ENCODE measurements around the gene ARIH2.

ARIH2 gene

DNA sequence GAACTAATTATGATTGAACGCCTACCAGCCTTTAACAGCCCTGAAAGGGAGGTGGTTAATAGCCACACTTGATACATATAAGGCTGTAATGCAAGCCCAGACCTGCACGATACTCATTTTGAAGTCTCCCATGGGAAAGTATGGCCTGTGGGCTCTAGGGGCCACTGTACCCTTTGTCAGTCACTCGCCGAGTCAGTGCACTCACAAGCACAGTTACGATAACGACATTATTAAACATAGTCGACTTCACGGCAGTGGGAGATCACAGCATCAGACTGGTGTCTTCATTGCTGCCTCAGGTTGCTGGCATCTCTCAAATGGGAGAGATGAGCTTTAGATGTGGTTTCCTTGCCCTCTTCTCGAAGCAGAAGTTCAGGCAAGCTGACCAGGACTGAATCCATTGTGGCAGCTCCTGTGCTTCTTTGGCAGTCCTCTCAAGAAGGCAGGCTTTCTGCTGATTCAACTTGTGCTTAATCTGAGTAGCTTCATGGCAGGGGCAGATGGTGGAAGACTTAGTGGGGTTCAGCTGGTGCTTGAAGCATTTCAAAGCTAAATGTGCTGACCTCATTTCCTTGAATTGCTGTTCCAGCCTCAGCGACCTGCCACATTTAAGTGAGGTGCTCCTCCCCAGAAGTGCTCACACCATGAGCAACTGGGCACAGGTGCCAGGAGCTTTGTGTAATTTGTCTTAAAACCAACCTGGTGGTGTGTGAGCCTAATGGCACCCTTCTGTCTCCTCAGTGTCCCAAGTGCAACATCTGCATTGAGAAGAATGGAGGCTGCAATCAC lies 55.6 kb downstream of the ARIH2 start:
- FAIRE-seq: no peak

DNA sequence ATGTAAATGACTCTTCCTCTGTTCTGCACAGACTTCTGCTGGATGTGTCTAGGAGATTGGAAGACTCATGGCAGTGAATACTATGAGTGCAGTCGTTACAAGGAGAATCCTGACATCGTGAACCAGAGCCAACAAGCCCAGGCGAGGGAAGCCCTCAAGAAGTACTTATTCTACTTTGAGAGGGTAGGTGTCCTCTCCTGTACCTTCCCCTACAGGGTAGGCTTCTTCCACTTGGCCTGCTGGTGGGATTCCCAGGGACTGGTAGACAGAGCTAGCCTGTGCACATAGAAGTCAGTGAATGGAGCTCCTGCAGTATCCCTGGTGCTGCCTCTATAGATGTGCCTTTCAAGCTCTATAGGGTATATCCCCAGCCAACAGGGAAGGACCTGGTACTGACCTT lies 60.8 kb downstream of the ARIH2 start:
- no peak for FAIRE-seq

GRCh38 chr3:48980295-48980694 lies 61.7 kb downstream of the ARIH2 start:
- FAIRE-seq: no peak

DNA sequence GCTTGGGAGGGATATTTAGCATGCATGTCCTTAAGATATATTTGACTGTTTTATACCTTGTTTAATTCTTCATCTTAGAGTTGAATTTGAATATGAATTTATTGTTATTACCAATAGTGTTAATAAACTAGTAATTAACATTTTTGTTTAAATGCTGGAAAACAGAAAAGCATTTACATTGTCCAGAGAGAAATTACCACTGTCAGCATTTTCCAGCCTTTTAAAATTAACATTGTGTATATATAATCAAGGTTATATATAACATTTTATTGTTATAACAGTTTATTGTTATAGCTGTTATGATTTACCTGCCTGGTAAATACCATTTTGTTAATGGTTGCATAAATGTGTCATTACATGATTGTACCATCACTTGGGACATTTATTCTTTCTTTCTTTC lies 63.4 kb downstream of the ARIH2 start:
- FAIRE-seq: peak; percentile 16

GRCh38 chr3:48982686-48983085 lies 64.0 kb downstream of the ARIH2 start:
- no peak for FAIRE-seq

DNA sequence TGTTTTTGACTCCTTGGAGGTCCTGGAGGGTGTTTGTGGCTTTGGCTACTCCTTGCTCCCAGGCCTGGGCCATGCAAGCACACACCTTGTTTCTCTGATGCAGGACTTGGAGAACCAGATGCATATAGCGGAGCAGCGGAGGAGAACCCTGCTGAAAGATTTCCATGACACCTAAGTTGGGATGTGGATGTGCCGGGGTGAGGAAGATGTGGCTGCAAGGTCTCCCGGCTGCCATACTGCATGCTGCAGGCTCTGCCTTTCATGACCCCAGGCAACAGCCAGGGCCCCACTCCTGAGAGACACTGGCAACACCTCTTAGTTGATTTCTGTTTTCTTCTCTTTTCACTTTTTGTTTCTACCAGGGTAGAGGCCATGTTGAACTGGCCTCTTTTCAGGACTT lies 64.5 kb downstream of the ARIH2 start:
- no peak for FAIRE-seq

GRCh38 chr3:48984663-48985062 lies 66.0 kb downstream of the ARIH2 start:
- no peak for FAIRE-seq

GRCh38 chr3:48985831-48986376 lies 67.3 kb downstream of the ARIH2 start:
- FAIRE-seq: no peak

DNA sequence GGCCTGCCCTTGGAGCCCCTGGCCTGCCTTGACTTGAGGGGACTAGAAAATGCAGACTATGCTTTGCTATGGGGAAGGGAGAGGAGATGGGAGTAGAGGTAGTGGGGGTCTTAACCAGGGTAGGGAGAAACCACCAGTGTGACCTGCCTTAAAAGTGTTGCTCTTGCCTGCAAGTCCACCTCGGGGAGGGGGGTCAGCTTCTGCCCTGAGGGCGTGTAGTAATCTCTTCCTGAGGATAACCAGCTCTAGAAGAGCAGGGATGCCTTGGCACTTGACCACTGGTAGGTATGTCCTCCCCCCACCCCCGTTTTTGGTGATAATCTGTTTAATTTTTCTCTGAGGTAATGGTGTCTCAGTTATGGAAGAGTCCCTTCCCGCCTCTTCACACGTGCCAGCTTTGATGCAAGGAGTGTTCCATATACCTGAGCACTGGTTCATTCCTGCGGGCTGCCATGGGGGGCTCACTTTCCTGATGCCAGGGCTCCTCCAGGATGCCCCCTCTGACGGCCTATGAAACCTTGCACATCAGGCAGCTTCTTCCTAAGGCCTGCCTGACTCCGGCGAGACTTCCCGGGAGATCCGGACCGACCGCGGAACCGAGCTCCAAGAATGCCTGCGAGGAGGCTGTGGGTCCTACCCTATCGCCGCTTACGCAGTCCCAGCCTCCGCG lies 70.6 kb downstream of the ARIH2 start:
- FAIRE-seq: no peak

- no peak for FAIRE-seq
These were observed 71.4 kb downstream of the ARIH2 start, which contains the start of gene P4HTM for GRCh38 chr3:48989796-48990635. P4HTM (plus strand) TSS chr3:48990241; CDS start chr3:48990257, 16 bp downstream.

DNA sequence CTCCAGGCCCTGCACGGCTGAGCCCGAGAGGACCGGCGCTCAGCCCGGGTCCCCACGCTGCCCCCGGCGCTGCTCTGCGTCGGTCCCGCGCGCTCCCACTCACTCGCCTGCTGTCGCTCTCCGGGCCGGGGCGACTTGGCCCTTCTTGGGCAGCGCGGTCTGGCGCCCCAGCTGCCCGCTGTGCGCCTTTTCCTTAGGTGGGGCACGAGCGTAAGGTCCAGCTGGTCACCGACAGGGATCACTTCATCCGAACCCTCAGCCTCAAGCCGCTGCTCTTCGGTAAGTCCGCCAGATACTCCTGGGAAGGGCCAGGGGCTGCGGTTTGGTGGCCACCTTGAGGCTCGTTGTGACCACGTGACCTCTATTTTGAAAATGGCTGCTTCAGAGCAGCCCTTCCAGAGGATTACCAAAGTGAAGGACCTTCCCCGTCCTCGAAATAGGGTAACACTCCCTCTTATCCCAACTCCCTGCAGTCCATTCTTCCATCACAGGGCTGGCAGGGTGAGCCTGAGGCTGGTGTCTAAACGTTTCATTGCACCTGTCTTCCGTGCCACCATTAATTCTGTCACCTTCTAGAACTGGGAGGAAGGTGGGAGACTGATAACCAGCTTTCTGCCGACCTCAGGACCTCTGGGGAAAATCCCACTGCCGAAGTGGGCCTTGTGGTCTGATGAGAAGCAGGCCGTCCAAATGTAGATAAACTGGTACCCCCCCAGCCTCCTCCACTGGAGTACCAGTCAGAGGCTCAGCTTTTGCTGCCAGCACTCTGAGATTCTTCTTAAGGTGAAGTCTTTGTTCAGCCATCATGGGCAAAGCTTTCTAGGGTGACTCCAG lies 72.2 kb downstream of the ARIH2 start:
- FAIRE-seq: no peak

DNA sequence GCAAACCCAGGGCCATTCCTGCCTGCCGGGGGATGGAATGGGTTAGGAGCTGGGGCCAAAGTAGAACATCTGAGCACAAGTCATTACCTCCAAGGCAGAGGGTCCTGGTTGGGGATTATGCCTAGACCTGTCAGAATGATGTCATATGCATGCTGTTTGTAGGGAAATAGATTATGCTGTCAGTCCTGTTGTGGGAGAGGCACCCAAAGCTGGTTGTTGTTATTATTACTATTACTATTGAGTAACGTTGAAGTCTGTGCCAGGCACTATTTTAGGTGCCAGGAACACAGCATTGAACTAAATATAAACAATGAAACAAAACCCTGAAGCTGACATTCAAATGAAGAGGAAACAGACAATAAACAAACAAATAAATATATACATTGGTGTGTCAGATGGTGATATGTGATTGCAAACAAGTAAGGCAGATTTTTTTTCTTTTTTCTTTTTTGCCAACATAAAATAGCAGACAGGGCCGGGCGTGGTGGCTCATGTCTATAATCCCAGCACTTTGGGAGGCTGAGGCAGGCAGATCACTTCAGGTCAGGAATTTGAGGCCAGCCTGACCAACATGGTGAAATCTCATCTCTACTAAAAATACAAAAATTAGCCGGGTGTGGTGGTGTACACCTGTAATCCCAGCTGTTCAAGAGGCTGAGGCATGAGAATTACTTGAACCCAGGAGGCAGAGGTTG lies 73.4 kb downstream of the ARIH2 start:
- no peak for FAIRE-seq

- FAIRE-seq: no peak
These were observed 75.2 kb downstream of the ARIH2 start for GRCh38 chr3:48993834-48994233.

DNA sequence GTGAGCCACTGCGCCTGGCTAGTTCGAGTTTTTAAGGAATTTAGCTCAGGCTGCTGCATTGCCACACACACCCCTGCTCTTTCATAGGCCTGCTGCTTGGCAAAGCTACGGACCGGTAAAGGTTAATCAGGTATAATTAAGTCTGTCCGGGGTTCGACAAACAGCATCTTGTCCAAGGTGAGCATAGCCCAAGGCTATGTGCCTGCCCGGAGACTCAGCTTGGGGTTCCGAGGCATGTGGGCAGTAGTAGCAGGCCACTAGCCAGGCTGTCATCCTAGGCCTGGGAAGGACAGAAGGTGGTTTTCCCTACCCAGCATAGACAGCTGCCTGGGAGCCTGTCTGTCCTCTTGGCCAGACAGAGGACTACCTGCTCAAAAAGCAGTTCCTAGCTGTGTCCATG lies 78.0 kb downstream of the ARIH2 start:
- no peak for FAIRE-seq

- no peak for FAIRE-seq
These were observed 78.5 kb downstream of the ARIH2 start for GRCh38 chr3:48997102-48997635.

DNA sequence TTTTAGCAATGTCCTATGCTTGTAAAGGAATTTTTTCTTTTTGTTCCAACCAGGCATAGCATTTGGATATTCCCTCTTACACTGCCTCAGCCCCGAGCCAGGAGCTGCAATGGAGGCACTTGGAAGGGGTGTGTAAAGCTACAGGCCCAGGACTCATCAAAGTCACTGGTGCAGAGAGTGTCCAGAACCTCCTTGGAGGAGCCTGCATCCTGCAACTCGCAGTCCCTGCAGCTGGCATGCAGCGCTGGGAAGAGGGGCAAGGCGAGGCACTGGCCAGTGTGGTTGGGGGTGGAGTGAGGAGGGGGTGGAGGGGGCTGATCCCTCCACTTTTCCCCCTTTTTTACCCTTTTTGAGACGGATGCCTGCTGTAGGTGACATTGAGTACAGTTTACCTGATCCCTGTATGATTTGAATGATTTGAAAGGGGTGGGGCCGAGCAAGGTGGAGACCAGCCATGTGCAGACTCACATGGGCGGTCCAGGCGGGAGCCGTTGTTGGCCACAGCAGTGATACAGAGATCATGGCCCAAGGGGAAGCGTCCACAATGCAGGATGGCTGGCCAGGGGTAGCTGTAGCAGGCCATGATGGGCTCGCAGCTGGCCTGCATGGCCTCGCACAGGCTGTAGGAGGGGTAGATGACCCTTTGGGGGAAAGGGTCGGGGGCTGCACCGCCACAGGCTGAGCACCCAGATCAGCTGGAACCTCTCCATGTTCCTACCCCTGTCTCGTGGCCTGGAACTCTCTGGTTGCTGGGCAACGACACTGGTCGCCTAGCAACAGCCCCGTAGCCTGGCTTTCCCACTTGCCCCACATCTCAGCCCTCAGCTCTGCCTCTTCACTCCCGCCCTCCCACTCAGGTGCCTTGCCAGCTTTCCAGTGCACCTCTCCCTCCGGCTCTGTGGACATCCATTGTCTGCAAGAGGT lies 79.3 kb downstream of the ARIH2 start:
- FAIRE-seq: no peak

DNA sequence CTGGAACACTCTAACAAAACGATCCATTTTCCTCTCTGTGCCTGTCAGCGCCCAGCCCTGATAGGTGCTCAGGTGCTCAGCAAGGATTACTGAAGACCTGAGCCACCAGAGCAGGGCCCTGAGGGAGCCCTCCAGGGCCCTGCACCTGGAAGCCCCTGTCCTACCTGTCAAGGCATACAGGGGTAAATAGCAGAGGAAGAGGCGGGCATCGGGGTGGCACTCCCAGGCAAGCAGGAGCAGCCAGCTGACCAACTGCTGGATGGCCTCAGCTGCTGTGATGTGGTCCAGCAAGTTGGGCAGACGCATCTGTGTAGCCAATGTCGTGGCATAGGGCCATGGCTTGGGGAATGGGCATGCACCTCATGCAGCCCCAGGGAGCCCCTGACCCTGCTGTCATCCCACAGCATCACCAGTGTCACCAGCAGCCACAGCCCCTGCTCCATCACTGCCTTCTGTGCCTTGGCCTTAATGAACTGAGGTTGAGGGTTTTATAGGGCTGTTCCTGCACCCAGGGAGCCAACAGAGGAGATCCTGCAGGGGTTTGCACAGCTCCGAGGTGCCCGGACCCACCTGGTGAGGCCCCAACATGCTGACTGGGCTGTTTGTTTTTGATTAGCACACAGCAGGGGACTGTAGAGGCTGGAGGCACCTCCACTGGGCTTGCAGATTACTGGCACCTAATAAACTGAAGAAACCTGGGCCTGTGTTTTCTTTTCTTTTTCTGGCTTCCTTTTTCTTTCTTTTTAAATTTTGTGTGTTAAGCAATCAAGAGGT lies 80.6 kb downstream of the ARIH2 start:
- FAIRE-seq: no peak

DNA sequence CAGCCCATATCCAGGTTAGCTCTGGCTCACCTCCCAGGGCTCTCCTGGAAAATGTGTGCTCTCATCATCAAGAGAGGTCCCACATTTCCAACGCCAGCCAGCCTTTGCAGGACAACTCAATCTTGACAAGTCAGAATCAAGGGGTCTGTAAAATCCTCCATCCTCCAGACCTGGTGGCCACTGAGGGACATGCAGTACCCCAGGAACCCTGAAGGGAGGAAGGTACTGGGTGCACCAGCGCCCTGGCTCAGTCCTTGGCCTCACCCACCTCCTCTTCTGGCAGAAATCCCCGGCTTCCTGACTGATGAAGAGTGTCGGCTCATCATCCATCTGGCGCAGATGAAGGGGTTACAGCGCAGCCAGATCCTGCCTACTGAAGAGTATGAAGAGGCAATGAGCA lies 82.5 kb downstream of the ARIH2 start:
- FAIRE-seq: no peak
